Measurements from ENCODE around the gene ZNF766. TPM values are rescaled to one million over a fixed set of nuclear protein-coding genes. Genes with fewer than 3 reads are reported as not detected.

The ZNF766 gene
- total and polyA plus RNA-seq, 2 of the 13 experiments (the other 11 are each of a cell fraction or from before 2014, with no cell fraction given) = 5.2 to 10.3 TPM

GRCh38 chr19:52269338-52270261 lies at the start of gene ZNF766 (continued):
- TF ChIP-seq ZBTB33 (CRISPR knock-in tag; IDR thresholded peaks at IDR 0.05) (no peak; the same call in 1 of the 2 replicates), ZFP37 (CRISPR knock-in tag; IDR thresholded peaks at IDR 0.05; ENCODE audit: borderline replicate concordance) (0 out of 2 replicates have a peak, but pooled peaks have one; percentile 28), MXI1 (IDR thresholded peaks at IDR 0.05; ENCODE audit: borderline replicate concordance, low read depth, low read length) (peak; percentile 85; the same call in 1 of the 3 replicates), TFAP4 (IDR thresholded peaks at IDR 0.05; ENCODE audit: borderline replicate concordance, low read depth) (no peak), CCAR2 (optimal IDR thresholded peaks at IDR 0.05; ENCODE audit: low read depth, low read length) (no peak), STAT5B (CRISPR knock-in tag; IDR thresholded peaks at IDR 0.05) (no peak), SUZ12 (IDR thresholded peaks at IDR 0.05; ENCODE audit: low read depth, low read length) (no peak), FUBP1 (CRISPR knock-in tag; IDR thresholded peaks at IDR 0.05; ENCODE audit: borderline replicate concordance) (no peak), SMYD3 (CRISPR knock-in tag; IDR thresholded peaks at IDR 0.05) (peak; percentile 67; the same call in 1 of the 2 replicates), ZBTB2 (CRISPR knock-in tag; IDR thresholded peaks at IDR 0.05; ENCODE audit: low read depth) (no peak), NFYC (CRISPR knock-in tag; IDR thresholded peaks at IDR 0.05) (peak; percentile 82), ZNF230 (CRISPR knock-in tag; IDR thresholded peaks at IDR 0.05) (peak; percentile 81; the same call in 1 of the 2 replicates), ZNF383 (CRISPR knock-in tag; IDR thresholded peaks at IDR 0.05; ENCODE audit: borderline replicate concordance) (no peak), YEATS4 (CRISPR knock-in tag; IDR thresholded peaks at IDR 0.05; ENCODE audit: borderline replicate concordance) (peak; percentile 65; the same call in 1 of the 2 replicates), ZNF12 (CRISPR knock-in tag; IDR thresholded peaks at IDR 0.05) (0 out of 2 replicates have a peak, but pooled peaks have one; percentile 26), ETV5 (CRISPR knock-in tag; IDR thresholded peaks at IDR 0.05; ENCODE audit: borderline replicate concordance) (peak; percentile 72; the same call in 1 of the 2 replicates), ZNF350 (CRISPR knock-in tag; IDR thresholded peaks at IDR 0.05; ENCODE audit: borderline replicate concordance, low read depth) (peak; percentile 81), SIX4 (CRISPR knock-in tag; IDR thresholded peaks at IDR 0.05) (no peak), HDAC1 (CRISPR knock-in tag; IDR thresholded peaks at IDR 0.05) (peak; percentile 93), RBFOX2 (IDR thresholded peaks at IDR 0.05; ENCODE audit: low read depth, low read length) (peak; percentile 92)
